ENCODE data around the gene PRKCA.

The PRKCA gene

GRCh38 chr17:66779237-66779606 is 476.8 kb downstream of the PRKCA start:
- H3K36me3 ChIP-seq, result peaks cover 3 to 4% (median 3%) of the 10 kb centered on the region in 3 donors
- no peak for TF ChIP-seq CTCF (IDR thresholded peaks at IDR 0.05)
- H3K27ac ChIP-seq, result no peak overlapping the region
- no peak for DNase-seq
- no peak overlapping the region for H3K4me3 ChIP-seq
- intact Hi-C loops (cut with DNase I; ENCODE audit: low total_unique reads), result no loop called here
- no peaks in the 10 kb centered on the region for H3K4me1 ChIP-seq
- no peaks in the 10 kb centered on the region for H3K27me3 ChIP-seq
- H3K9me3 ChIP-seq, result no peaks in the 10 kb centered on the region

- Histone ChIP-seq H3K27me3 (no peaks in the 10 kb centered on the region), H3K4me1 (no peaks in the 10 kb centered on the region), H3K27ac (no peak overlapping the region), H3K36me3 (no peaks in the 10 kb centered on the region), H3K9me3 (no peaks in the 10 kb centered on the region), H3K4me3 (no peak overlapping the region)
- TF ChIP-seq CTCF (IDR thresholded peaks at IDR 0.05), result no peak
- DNase-seq, result no peak
- intact Hi-C loops (cut with DNase I; ENCODE audit: low total_unique reads), result no loop called here
These were observed 478.7 kb downstream of the PRKCA start for GRCh38 chr17:66781135-66781534.

- peaks cover 0 to 10% (median 0%) of the 10 kb centered on the region in 3 donors for H3K36me3 ChIP-seq
- no peaks in the 10 kb centered on the region for H3K27me3 ChIP-seq
- no peaks in the 10 kb centered on the region for H3K9me3 ChIP-seq
- H3K27ac ChIP-seq, result no peak overlapping the region
- no peak for DNase-seq
- no peaks in the 10 kb centered on the region for H3K4me1 ChIP-seq
- intact Hi-C loops (cut with DNase I; ENCODE audit: low total_unique reads), result no loop called here
- TF ChIP-seq CTCF (IDR thresholded peaks at IDR 0.05), result no peak
- H3K4me3 ChIP-seq, result no peak overlapping the region
These were observed 480.4 kb downstream of the PRKCA start for GRCh38 chr17:66782851-66783250.

GRCh38 chr17:66783656-66784381 is 481.4 kb downstream of the PRKCA start:
- H3K27me3 ChIP-seq, result no peaks in the 10 kb centered on the region
- no peaks in the 10 kb centered on the region for H3K4me1 ChIP-seq
- no peak for DNase-seq
- no peaks in the 10 kb centered on the region for H3K9me3 ChIP-seq
- H3K36me3 ChIP-seq, result peaks cover 0 to 10% (median 0%) of the 10 kb centered on the region in 3 donors
- no peak overlapping the region for H3K27ac ChIP-seq
- TF ChIP-seq CTCF (IDR thresholded peaks at IDR 0.05), result no peak
- H3K4me3 ChIP-seq, result no peak overlapping the region
- intact Hi-C loops (cut with DNase I; ENCODE audit: low total_unique reads), result no loop called here

- intact Hi-C loops (cut with DNase I; ENCODE audit: low total_unique reads), result no loop called here
- Histone ChIP-seq H3K4me3 (no peak overlapping the region), H3K36me3 (peaks cover 0 to 10% (median 0%) of the 10 kb centered on the region in 3 donors), H3K27ac (no peak overlapping the region), H3K9me3 (no peaks in the 10 kb centered on the region), H3K4me1 (peaks cover 0 to 4% (median under 1%) of the 10 kb centered on the region in 4 donors), H3K27me3 (no peaks in the 10 kb centered on the region)
- DNase-seq, result no peak
- TF ChIP-seq CTCF (IDR thresholded peaks at IDR 0.05), result no peak
These were observed 482.4 kb downstream of the PRKCA start for GRCh38 chr17:66784621-66785364.

Data from tibial artery (tissue), 4 donors.